IPS DF 19.7 (cell line): ENCODE measurements around the gene SLC7A6OS.

Experiments
- DNase-seq: peaks from one replicate; pipeline ENCODE4 v3.0.0-alpha.2; 2013; ENCODE audit warnings: low read depth, low spot score

SLC7A6OS gene

DNA sequence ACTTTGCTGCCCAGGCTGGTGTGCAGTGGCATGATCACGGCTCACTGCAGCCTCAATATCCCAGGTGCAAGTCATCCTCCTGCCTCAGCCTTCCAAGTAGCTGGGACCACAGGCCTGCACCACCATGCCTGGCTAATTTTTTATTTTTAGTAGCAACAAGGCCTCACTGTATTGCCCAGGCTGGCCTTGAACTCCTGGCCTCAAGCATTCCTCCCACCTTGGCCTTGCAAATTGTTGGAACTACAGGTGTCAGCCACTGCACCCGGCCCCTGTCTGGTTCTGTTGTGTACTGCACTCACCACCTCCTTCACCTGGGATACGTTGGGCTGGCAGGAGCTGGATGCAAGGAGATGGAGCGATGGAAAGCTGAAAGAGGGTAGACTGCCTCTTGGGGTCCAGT is 57.0 kb downstream of the SLC7A6OS start:
- DNase-seq, result no peak

DNA sequence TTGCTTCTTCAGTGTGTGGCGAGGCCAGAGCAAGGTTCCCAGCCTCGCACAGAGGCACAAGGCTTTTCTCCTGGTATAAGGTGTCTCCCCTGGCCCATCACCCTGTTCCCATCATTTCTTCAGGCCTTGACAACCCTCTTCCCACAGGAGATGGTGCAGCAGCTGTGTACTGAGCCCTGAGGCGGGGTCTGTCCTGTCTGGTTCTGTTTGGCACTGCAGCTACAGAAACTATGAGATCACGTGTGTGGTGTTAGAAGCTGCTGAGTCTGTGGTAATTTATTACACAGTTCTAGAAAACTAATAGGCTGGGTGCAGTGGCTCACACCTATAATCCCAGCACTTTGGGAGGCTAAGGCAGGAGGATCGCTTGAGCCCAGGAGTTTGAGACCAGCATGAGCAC is 58.4 kb downstream of the SLC7A6OS start:
- no peak for DNase-seq

DNA sequence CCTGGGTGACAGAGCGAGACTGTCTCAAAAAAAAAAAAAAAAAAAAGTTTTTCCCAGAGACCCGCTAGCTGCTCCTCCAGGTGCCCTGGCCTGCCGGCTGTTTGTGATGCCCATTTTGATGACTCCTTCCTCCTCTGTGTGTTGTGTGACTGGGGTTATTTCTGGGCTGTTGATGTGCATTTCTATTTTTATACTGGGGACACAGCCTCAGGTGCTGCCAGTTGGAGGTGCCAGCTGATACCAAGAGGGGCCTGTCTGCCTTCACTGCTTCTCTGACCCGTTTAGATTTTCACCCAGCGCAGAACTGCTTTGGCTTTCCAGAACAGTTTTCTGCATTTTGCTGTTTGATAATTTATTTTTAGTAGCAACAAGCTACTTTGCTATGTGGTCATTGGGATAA is 58.9 kb downstream of the SLC7A6OS start:
- DNase-seq, result no peak

- no peak for DNase-seq
These were observed 59.8 kb downstream of the SLC7A6OS start for GRCh38 chr16:68250951-68251350.

DNA sequence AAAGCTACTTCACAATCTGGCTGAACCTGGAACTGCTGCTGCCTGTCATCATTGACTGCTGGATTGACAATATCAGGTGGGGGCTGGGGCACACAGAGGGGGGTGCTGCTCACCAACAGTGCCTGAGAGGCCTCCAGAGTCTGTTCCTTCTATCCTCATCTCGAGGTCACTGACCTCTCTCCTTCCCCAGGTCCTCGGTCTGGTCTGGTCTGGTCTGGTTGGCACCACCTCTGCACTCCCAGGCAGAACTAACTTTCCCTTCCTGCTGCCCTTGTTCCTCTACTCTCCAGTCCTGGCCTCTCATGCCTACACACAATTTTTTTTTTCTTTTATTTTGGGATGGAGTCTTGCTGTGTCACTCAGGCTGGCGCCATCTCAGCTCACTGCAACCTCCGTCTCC is 61.4 kb downstream of the SLC7A6OS start:
- no peak for DNase-seq
